ENCODE results near the gene LMF1.

GRCh38 chr16:977896-978295, 7.1 kb upstream of the LMF1 start:
- no peak for TF ChIP-seq POLR2A (IDR thresholded peaks at IDR 0.05)
- TF ChIP-seq POLR2AphosphoS5 (IDR thresholded peaks at IDR 0.05), result no peak

All from upper lobe of left lung (tissue), 4 donors.